Kidney epithelial cell (primary cell): ENCODE data around the gene ALX3. TPM values are rescaled to one million over a fixed set of nuclear protein-coding genes. Genes with fewer than 3 reads are reported as not detected.

ENCODE experiments used
- DNase-seq: peaks from one replicate; pipeline ENCODE4 v3.0.0-alpha.2; 2010; ENCODE audit warnings: low read depth
- H3K27me3 ChIP-seq: 2 replicates; pipeline ENCODE4 v1.6.0; 2011; ENCODE audit warnings: low read length; ENCODE audit not compliant: control insufficient read depth, insufficient read depth
- H3K36me3 ChIP-seq: 2 replicates; pipeline ENCODE4 v1.5.1; 2011; ENCODE audit warnings: low read length; ENCODE audit not compliant: control insufficient read depth, insufficient read depth
- H3K4me3 ChIP-seq: 2 replicates; pipeline ENCODE4 v1.5.1; 2011; ENCODE audit warnings: low read depth, mild to moderate bottlenecking, control low read depth, low read length
- CTCF ChIP-seq: IDR thresholded peaks from 2 replicates; pipeline ENCODE4 v1.5.1; 2011; ENCODE audit warnings: mild to moderate bottlenecking, moderate library complexity, low read length, control low read depth, inconsistent platforms; ENCODE audit not compliant: insufficient read depth, poor library complexity, severe bottlenecking
- total RNA-seq: library from RNA; depleted of rRNA; stranded (reverse); fragments of >200 nt; gene quantifications from 2 replicates; pipeline ENCODE4 v1.2.3, GENCODE V29; 2015

The ALX3 gene
- total RNA-seq, 1 donor from 2014 or later = not detected

DNA sequence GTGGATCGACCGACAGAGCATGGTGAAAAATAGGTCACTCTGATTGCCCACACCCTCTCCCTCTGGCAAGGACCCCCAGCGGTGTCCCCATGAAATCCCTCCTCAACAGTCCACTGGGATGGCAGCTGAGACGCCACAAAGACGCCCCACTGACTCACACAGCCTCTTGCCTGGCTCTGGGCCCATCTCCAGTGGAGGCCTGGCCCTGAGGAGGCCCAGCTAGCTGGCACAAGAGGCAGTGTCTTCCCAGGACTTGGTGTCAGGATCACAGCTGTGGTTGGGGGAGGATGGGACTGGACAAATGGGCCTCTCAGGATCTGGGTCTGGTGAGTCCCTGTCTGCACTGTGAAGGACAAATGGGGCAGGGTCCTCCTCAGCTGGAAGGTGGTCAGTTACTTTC lies 4.6 kb downstream of the ALX3 start:
- no peak for DNase-seq
- Histone ChIP-seq H3K27me3 (peaks cover 58% of the 10 kb centered on the region), H3K36me3 (no peaks in the 10 kb centered on the region), H3K4me3 (no peak overlapping the region)
- TF ChIP-seq CTCF = no peak

GRCh38 chr1:110064576-110065337 lies 5.7 kb downstream of the ALX3 start:
- no peak for TF ChIP-seq CTCF
- no peak for DNase-seq
- Histone ChIP-seq H3K36me3 (no peaks in the 10 kb centered on the region), H3K4me3 (no peak overlapping the region), H3K27me3 (peaks cover 49% of the 10 kb centered on the region)

GRCh38 chr1:110063781-110064180 lies 6.7 kb downstream of the ALX3 start:
- Histone ChIP-seq H3K27me3 (peaks cover 39% of the 10 kb centered on the region), H3K4me3 (no peak overlapping the region), H3K36me3 (no peaks in the 10 kb centered on the region)
- TF ChIP-seq CTCF = no peak
- no peak for DNase-seq

- no peak for TF ChIP-seq CTCF
- no peak for DNase-seq
- Histone ChIP-seq H3K4me3 (no peak overlapping the region), H3K36me3 (no peaks in the 10 kb centered on the region), H3K27me3 (peaks cover 27% of the 10 kb centered on the region)
These were observed 7.9 kb downstream of the ALX3 start for GRCh38 chr1:110062612-110063011.

DNA sequence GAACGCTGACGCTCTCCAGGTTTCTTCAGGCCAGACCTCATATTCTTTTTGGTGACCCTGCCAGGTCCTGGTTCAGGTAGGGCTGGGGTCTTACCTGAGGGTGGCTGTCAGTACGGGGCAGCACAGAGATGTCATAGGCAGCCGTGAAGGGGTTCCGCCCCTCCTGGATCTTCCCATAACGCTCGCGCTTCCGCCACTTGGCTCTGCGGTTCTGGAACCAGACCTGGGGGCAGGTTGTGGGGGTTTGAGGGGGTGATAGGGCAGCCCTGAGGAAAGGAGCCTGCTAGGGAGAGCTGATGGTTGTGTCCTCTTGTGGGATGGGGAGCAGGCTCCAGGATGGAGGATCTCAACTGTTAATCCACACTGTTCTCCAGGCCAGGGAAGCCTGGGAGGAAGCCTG lies 9.1 kb downstream of the ALX3 start:
- no peak for TF ChIP-seq CTCF
- Histone ChIP-seq H3K4me3 (no peak overlapping the region), H3K27me3 (peaks cover 16% of the 10 kb centered on the region), H3K36me3 (no peaks in the 10 kb centered on the region)
- DNase-seq = no peak

- Histone ChIP-seq H3K27me3 (peaks cover 9% of the 10 kb centered on the region), H3K36me3 (no peaks in the 10 kb centered on the region), H3K4me3 (no peak overlapping the region)
- DNase-seq = no peak
- TF ChIP-seq CTCF = no peak
These were observed 9.8 kb downstream of the ALX3 start for GRCh38 chr1:110060662-110061060.
